HG02623 (cell line): ENCODE data around the gene TMEM132E.

Experiments used
- ATAC-seq: cut with Tn5 transposase; IDR thresholded peaks from one replicate; pipeline ENCODE4 v1.9.1; 2021; ENCODE audit warnings: moderate library complexity; ENCODE audit not compliant: unreplicated experiment

TMEM132E gene

DNA sequence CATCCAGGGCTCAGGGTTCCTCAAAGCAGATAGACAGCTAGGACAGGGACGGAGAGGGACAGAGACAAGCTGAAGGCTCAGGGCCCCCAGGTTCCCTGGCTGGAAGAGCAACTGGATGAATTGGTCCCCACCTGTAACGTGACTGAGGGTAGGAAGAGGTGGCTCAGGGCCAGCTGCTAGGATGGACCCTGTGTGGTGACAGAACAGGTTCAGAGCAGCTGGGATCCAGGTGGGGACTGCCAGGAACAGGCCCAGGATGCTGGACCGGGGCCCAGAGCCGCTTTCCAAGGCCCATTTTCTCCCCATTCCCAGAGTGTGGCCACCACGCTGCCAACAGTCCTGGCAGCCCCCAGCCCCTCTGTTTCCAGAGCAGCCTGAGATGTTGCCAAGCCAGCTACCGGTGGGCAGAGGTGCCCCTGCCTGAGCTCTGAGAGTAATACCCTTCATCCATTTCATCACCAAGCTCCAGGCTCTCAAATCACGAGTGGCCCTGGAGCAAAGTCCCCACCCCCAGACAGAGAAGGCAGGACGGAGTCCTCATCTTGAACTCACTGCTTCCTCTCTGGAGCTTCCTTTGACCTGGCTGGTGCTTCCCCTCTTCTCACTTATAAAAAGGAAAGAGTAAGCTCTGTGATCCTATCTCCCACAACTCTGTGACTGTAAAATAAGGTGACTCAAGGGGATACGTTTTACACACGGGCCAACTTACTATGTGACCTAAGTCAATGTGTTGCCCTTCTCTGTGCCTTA lies 79.6 kb downstream of the TMEM132E start:
- ATAC-seq: no peak

DNA sequence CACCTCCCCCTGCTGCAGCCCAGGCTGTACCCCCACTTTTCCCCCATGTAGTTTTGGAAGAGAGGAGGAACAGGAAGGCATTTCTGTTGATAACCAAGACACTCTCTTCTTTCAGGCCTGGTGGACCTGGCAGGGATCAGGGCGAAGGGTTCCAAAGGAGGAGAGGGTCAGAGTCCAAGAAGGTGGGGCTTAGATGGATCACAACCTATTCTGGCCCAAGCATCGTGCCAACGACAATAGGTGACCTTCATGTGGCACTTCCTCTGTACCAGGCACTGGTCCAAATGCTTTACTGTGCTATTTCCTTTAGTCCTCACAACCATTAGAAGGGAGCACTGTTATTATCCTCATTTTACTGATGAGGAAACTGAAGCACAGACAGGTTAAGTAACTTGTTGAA lies 84.3 kb downstream of the TMEM132E start:
- no peak for ATAC-seq

DNA sequence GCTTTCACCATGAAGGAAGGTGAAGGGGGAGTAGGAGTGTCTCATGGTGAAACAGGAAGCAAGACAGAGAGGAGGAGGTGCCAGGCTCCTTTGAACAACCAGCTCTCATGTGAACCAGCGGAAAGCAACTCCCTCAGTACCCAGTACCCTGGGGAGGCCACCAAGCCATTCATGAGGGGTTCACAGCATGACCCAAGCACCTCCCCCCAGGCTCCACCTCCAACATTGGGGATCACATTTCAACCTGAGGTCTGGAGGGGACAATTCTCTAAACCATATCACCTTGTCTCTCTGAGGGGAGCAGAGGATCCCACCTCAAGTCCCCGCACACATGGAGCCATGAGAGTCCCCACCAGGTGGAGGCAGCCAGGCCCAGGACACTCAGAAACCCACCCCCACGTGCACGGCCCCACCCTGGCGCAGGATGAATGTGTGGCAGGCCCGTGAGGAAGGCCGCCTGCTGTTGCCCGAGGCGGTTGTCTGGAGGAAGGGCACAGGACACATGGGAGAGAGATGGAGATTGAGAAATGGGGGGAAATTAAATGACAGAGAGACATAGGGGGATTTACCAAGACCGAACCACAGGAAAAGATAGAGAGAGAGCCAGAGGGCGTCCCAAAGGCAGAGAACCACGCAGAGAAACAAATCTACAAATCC lies 85.9 kb downstream of the TMEM132E start:
- ATAC-seq: no peak

DNA sequence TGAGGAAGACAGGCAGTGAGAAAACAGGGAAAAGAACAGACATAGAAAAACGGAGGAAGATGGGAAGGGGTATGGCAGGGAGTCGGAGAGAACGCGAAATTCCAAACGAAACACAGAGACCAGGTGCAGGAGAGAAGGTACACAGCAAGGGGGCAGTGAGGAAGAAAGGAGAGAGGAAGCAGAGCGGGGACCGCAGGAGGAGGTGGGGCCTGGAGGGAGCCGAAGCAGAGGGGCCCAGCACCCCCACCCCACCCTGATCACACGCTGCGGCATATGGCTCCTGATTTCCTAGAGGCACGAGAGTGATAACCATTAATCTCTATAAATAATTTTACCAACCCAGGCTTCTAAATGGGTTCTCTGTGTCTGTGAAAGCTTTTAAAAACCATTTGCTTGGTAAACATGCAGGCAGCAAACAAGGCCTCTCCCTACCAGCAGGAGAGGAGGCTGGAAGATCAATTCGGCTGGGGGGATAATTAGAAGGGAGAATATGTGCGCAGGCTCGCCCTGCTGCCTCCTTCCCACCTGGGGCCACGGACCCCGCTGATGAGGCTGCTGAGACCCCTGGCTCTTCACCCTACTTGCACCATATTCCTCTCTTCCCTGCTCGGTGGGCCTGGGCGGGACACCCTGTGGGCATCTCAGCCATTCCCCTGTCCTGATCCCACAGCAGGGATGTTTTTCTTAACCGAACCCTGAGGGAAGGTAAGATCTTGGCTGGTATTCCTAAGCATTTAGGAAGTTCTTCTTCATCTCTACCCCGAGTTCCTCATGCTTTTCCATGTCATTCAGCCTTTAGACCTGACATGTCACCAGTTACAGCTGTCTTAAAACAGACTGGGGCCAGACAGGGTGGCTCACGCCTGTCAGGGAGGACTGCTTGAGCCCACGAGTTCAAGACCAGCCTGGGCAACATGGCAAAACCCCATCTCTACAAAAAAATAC lies 86.7 kb downstream of the TMEM132E start:
- ATAC-seq: no peak

DNA sequence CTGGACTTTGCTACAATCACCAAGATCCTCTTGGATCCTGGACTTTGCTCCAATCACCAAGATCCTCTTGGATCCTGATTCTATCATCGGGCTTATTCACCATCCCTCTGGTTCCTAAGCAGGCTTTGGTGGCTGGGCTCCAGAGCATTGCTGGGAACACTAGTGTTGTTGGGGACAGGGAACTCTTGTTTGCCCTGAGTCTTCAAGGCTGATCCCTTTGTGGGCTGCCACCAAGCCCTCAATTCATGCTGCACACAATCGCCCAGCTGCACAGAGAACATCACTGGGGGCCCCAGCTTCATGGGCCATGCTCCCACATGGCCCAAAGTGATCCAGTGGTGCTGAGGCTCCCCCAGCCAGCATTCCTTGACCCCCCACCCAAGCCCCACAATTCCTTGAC lies 88.3 kb downstream of the TMEM132E start:
- ATAC-seq: no peak

DNA sequence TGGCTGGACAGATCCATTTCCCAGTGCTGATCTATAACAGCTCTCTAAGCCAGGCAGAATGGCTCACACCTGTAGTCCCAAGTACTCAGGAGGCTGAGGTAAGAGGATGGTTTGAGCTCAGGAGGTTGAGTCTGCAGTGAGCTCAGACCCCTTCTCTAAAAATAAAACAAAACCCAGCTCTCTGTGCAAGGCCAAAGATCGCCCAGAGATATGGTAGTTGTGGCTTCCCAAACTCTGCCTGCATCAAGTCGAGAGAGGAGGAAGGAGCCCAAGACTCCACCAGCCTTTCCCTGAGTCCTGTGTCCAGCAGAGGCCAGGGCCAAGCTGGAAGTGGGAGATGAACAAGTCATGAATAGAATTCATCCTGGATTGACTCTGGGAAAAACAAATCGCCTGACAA lies 88.8 kb downstream of the TMEM132E start:
- no peak for ATAC-seq

DNA sequence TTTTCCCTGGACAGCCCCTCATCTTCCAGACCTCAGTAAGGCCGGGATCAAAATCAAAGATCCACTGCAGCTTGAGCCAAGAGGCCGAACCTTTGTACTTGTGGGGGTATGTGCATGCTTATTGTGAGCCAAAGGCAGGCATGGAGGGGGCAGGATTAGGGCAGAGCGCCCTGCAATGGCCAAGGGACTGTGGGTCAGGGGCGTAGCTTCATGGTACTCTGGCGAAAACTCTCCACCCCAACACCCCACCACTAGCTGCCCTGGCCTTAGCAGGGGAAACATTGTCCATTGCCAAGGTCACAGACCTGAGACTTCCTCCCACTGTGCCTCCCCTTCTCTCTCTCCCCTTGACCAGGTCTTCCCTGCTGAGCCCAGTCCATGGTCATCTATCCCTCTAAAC lies 90.1 kb downstream of the TMEM132E start:
- ATAC-seq: no peak

DNA sequence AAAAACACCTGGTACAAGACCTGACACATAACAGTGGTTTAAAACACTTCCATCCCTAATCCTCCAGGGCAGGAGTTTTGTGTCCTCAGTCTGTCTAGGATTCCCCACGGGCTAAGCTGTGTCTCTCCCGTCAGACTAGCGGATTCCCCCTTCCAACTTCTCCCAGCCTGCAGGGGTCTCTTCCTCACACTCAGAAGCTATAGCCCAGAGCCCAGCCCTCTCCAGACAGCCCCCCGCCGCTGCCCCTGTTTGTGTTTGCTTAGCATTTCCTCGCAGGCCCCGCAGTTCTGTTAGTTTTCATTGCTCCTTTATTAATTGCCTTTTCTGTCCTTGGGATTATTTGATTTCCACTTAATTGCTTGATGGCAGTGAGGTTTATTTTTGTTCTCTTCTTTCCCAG lies 91.2 kb downstream of the TMEM132E start:
- no peak for ATAC-seq

DNA sequence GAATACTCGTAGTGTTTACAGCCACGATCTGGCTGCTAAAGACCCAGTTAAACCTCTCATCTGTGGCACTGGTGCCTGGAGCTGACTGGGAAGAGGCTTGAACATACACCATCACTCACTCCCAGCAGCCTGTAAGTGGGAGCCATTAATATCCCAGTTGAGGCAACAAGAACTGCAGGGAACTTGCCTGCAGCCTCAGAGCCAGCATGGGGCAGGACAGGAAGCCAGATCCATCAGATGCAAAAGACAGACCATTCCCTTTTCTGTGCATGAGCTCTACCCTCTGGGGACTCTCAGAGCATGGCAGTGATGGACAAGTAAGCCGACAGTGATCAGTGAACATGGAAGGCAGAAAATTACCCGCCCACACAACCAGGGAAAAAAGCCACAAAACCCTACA lies 91.8 kb downstream of the TMEM132E start:
- ATAC-seq: no peak

DNA sequence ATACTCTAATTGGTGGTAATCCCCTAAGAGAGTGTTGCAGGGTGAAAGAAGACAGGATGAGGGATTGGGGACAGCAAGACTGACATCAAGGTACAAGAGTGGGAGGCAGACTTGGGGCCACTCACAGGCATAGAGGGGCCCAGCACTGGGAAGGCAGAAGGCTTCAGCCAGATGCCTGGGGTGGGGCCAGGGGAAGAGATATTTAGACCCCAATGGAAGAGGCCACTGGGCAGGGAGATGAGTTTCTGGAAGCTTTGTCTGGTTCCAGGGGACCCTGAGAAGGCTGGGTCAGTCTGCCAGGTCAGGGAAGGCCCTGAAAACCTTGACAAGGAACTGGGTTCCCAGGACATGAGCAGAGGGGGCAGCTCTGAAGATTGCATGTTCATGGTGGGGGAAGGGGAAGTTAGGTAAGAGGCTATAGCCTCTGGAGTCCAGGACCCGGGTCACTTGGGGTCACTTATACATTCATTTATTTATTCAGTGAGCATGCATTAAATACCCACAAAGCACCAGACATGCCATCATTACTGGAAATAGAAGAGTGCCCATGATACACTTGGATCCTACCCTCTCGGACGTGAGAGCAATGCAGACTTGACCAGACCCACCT lies 92.9 kb downstream of the TMEM132E start:
- no peak for ATAC-seq

DNA sequence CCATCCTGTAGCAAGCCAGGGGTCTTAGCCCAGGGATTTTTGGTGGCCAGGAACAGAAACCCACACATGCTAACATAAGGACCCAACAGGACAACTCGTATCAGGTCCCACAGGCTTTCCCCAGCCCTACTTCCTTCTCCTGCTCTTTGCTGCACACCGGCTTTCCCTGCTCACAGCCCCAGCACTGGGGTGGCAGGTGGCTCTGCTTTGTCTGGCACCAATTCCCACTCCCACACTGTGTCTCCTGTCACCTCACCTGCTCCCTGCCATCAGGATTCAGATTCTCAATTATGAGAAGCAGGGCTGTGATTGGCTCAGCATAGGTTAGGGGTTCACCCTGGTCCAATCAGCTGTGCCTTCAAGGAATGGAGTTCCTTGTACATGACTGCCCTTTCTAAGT lies 94.1 kb downstream of the TMEM132E start:
- ATAC-seq: no peak

DNA sequence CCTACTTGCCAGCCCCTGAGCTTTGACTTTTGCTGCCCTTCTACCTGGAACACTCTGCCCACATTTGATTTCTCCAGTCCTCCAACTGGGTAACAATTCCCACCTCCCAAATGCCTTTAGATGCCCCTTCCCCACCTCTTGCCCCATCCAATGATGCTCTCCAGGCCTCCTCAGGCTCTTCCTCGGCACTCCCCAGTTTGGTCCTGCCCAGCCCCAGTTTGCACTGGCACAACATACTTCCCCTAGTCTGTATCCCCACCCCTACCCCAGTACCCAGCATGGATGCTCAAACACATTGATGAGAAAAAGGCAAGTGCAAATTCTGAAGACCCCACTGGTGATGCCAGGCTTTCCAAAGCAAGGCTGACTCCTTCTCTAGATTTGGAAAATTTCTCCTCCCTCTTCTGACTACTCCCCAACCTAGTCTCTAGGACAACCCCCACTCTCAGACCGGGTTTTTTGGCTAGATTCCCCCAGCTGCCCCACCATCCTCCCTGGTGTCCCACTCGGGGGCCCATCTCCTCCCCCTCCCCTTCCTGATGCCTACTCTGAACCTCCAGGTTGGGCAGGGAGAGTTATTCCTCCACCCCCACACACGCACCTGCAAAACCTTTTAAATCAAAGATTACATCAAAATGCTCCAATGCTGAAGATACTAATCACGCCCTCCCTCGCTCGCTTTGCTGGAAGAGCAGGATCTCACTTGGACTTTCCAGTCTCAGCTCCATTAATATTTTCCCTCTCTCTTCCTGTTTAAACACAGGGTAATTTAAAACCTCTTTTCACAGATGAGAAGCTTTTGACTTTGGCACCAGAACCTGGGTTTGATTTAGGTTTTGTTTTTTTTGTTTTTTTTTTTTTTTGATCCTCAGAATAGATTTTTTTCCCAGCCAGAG lies 94.9 kb downstream of the TMEM132E start:
- no peak for ATAC-seq

DNA sequence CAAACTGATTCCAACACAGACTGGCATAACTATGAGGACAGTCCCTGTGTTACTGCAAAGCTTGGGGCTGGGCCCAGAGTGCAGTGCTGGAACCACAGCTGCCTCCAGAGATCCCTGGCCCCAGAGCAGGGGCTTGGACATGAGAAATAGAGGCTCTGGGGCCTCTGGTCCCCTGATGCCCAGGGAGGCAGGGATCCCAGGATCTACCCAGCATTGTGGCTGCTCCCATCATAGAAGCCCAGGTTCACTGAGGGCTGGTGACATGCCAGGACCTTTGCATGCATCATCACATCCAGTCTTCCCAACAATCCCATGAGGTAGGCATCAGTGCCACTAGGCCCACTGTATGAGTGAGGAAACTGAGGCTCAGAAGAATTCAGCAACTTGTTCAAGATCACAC lies 95.8 kb downstream of the TMEM132E start:
- ATAC-seq: no peak

DNA sequence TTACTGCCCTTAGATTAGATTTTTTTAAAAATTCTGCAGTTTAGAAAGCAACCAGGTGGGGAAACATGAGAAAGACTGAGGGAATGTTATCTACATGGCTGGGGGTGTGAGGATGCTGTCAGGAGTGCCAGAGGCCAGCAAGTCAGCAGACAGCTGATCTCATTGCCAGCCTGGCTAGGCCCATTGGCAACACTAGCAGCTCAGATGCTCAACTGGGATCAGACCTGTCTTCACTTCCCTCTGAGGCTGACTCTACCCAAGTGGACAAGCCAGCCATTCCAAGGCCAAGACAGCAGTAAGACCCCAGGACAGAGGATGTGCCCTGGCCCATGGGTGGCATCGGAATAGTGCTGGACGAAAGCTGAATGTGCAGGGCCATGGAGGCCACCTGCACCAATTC lies 96.2 kb downstream of the TMEM132E start:
- ATAC-seq: no peak

DNA sequence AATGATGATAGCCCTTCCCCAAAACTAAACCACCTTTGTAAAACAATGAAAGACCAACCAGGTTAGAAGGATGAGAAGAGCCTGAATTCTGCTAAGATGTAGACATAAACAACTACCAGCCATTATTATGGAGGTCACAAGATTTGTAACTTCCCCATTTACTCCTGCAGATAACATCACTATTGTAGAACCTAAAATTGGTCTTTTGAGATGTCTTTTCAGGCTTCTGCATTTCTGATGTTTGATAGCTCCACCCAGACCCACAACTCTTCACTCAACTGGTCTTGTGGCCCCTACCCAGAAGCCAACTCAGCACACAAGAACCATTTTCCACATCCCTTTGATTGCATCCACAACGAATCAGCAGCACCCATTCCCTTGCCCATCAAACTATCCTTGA lies 100.8 kb downstream of the TMEM132E start:
- ATAC-seq: no peak

DNA sequence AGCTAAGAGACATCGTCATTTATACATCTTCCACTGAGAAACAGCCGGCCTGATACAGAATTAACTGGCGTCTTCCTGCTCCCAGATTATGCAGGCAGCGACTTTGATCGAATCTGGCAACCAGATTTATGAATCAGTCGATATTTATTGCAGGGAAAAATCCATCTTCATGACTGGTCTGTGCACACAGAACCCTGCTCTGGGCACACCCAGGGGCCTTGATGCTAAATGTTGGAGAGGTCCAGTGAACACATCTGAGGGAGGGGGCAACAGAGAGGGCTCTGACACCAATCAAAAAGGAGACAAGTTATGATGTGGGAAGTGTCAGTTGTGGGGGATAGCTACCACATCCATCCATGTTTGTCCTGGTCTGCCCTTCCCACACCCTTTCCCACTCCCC lies 102.9 kb downstream of the TMEM132E start:
- ATAC-seq: no peak

DNA sequence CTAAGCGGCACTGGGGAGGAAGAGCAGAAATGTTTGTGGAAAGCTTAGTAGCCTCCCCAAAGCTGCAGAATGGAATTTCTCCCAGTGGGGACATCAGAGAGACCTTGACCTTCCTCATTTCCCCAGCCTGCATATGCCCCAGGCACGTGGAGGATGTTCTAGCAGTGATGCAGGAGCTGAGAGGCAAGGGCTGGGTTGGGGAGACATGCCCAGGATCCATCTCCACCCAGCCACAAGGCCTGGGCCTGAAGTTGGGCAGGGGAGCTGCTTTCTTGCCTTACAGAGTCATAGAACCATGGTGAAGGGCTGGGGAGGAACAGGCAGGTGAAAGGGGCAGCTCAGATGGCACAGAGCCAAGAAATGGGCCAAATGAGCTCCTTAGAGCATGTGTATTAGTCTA lies 104.0 kb downstream of the TMEM132E start:
- ATAC-seq: no peak
